GM21576 (cell line): ENCODE results near the gene NEDD4L.
"Not testable (repeated sequence)": the region's sequence is repeated elsewhere in the genome, so short reads cannot be mapped to it uniquely, and the experiment has no call there.

Experiments used
- ATAC-seq: cut with Tn5 transposase; IDR thresholded peaks from one replicate; pipeline ENCODE4 v1.9.1; 2021; ENCODE audit warnings: mild to moderate bottlenecking, moderate library complexity; ENCODE audit not compliant: unreplicated experiment

NEDD4L gene

DNA sequence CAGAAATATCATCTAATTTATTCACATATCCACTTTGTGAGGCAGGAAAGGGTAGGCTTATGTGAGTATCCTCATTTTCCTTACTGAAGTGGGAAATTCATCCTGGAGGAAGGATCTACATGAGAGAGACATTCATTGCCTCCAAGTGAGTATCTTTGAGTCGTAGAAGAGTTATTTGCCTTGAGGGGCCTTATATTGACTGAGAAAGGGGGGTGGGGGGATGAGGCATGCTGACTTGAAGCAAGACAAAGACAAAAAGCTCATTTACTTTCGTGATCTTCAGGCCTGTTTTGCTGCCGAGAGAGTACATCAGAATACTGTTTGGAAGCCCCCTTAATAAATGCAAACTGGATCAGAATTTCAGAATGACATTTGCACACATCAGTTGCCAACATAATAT is 17.6 kb upstream of the NEDD4L start:
- no peak for ATAC-seq

DNA sequence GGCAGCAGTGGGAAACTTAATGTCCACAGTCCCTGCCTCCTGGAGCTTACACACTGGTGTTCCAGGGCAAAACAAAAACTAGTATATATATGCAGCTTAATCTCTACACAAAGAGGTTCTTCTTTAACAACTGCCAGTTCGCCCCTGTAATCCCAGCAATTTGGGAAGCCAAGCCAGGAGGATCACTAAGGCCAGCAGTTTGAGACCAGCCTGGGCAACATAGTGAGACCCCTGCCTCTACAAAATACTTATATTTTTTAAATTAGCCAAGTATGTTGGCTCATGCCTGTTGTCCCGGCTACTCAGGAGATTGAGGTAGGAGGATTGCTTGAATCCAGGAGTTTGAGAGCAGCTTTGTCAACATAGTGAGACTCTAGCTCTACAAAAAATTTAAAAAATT is 17.2 kb upstream of the NEDD4L start:
- ATAC-seq = no peak

- ATAC-seq = no peak
Measured at GRCh38 chr18:58027341-58027740, 16.7 kb upstream of the NEDD4L start.

DNA sequence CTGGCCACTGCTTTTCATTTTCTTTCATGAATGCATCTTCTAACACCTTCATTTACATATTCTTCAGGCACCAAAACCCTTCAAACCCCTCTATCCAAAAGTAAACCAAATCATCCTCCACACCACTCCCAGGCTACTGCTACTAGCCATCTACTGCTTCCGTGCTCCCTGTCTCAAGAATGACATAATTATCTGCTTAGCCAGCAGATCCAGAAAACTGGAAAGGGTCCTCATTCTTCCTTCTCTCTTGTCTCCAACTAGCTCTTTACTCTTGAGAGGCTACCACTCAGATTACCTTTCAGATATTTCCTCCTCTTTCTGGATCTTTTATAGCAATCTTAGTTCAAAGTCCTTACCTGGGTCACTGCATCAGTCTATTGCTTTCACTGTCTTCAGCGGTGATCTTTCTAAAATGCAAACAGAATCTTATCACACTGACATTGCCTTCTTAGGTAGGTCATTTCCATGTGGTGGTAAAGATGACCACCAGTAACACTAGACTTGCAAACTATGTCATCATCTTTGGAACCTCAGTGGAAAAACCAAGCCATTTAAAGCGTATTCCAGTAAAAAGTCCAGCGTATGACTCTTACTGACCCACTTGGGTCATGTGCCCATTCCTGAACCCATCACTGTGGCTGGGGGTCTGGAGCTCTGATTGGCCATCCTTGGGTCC is 15.8 kb upstream of the NEDD4L start:
- ATAC-seq = no peak

GRCh38 chr18:58032233-58032632 is 11.8 kb upstream of the NEDD4L start:
- ATAC-seq = no peak

DNA sequence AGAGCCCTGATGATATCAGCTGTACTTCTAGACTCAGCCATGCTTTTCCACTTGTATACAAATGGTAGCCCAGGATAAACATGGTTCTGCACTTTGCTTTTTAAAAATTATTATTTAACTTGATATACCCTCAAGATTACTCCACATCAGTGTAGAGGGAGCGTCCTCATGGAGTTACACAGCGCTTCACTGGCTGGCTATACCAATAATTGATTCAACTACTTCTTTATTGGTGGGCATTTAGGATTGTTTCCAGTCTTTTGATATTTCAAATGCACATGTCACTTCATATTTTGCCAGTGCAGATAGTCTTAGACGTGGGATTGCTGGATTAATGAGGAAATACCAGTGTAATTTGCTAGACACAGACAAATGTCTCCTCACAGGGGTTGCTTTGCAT is 10.8 kb upstream of the NEDD4L start:
- no peak for ATAC-seq

GRCh38 chr18:58034370-58034769 is 9.7 kb upstream of the NEDD4L start:
- no peak for ATAC-seq

GRCh38 chr18:58037163-58037562 is 6.9 kb upstream of the NEDD4L start:
- no peak for ATAC-seq

- ATAC-seq = no peak
Measured at GRCh38 chr18:58038063-58038462, 6.0 kb upstream of the NEDD4L start.

DNA sequence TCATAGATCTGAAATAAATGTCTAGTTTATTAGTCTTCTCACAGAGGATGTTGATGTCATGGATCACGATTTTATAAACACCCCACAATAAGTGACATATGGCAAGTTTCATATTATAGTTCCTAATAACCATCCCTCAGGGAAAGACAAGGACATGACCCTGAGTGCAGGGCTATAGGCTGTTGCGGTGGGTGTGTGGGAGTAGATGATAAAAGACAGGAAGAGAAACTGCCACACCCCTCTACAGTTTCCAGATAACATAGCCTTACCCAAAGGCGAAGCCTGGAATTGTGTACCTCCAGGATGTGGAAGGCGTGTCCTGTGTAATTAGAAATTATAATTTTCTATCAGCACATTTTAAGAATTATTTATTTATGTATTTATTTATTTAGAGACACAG is 2.4 kb upstream of the NEDD4L start:
- ATAC-seq = no peak

DNA sequence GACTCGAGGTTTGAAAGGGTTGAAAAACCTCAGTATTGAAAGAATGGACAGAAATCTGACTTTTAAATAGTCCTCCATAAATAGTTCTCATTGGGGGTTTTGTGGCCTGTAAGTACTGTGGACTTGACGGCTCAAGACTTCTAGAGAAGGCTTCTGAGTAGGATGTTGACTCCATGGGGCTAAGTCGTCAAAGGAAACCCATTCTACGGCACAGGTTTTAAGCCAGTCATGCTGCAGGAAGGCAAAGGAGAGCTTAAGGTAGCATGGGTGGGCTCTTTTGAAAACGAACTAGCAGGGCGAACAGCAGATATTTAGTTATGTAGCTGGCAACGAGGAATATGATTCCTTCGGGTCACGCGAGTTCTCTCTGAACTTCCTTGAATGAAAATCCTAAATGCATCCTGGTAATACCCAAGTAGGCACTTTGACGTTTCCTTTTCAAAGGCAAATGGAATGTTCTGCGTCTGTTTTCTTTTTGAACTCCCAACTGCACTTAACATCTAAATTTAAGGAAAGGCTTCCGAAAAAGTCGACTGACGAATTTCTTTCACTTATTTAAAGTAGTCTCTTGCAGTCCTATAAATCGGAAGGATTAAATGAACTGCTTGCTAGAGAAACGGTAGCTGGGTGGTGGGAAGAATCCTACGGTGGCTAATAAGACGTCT is 1.1 kb upstream of the NEDD4L start:
- no peak for ATAC-seq

- ATAC-seq = peak; percentile 33
Measured at GRCh38 chr18:58044370-58045241, 580 bp downstream of the NEDD4L start.

DNA sequence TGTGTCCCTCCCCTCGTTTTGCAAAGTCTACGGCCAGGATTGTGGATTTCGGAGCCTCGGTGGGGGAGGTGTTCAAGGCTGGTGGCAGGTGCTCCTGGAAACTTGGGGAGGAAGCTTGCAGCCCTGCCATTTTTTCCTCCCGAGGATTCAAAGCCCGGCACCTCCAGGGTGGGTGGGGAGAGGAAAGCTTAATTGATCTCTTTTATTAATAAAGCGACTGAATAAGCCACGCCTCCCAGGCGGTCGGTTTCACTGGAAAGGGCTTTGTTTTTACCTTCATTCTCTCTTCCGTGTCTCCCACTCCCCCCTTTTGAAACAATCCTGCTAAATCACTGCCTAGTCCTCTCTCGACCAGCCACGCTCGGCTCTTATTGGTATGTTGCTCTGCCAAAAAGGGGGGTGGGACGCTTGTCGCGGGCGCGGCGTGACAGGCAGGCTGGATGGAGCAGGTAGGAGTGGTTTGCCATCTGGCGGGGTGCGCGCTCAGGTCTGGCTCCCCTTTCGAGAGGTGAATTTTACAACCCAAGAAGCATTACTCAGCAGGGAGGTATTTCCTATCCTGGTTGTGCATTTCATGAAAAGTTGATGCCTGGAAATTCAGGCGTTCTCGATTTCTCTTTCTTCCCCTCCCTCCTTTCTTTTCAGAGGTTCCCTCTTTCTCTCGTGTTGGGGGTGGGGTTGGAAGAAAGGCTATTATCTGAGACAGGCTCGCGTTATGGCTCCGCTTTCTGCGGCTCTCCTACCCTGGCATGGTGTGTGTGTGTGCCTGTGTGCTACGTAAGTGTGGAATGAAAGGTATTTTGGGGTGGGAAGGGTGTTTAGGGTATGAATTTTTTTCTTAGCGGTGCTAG is 1.4 kb downstream of the NEDD4L start:
- ATAC-seq = no peak

DNA sequence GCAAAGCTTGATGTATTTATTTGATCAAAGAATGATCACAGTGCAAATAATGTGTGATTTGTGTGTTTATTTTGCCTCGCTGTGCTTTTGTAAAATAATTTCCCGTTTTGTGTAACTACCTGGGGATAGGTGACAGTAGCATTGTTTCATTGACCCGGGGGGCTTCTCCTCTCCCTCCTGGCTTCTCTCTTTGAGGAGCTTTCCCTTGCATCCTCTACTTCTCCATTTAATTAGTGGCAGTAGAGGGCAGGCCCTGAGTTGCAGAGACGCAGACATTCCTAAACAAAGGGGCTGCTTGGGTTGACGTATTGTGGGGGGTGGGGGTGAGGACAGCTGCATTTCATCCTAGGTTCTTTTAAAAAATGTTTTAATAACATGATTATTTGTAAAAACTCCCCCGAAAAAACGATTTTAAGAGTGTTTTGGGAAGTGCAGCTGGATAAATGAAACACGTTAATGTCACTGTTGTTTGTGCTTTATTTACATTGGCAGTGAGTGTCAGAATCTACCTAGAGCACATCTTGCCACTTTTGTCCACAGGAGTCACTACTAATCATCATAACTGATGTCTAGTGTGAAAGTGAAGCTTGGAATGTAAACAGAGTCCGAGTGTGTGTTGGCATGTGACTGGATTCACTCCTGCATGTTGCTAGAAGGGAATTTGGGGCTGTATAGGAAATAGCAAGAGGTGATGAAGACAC is 2.2 kb downstream of the NEDD4L start:
- ATAC-seq = no peak

DNA sequence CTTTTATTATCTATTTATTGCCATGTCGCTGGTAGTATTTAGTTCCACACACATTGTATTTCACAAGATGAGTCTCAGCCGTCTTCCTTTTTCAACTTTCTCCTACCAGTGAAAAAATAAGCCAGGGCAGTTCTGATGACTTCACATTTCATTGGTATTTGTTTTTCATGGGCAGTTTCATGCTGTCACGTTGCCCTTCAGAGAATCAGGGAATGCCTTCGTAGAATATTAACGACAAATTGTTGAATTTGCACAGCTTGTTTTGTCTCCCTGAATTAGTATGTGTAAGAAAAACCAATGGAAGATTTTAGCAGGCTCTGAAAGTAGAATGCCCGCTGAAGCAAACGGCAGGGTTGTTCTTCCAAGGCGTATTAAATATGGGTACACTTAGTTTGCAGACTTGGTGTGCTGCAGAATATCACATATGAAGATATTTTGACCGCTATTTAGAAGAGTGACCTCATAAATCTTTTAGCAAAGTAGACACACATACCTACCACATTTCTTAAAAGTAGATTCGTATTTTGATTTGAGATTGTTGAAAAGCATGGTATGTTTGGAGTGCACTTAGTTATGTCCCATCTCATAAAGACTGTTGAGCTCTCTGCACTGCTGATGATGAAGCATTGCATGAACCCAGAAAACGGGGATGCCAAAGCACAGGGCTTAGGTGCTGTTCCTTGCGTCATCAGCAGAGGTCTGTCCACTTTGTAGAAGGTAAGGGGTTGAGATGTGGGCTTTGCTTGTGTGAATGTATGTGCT is 2.9 kb downstream of the NEDD4L start:
- no peak for ATAC-seq

- no peak for ATAC-seq
Measured at GRCh38 chr18:58047556-58047882, 3.5 kb downstream of the NEDD4L start.

DNA sequence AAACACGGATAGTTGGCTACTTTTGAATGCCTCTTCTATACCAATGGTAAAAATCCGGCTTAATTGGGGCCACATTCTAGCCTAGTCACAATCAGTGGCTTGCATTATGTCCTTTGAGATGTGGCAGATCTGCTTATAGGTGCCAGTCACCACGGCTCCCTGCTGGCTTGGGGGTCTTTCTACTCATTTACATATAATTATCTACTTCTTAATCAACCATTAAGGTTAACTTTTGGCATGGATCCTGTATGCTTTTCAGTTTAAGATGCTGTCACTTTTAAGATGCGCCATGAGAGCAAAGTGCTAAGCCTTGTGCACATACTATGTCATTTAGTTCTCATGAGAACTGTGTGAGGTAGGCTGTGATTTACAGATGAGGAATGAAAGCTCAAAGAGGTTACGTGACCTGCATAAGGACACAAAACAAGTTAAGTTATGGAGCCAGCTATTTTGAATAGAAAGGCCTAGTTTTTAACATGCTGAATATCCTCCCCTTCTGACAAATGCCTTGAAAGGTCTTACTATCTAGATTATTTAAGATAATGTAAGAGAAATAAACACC is 4.1 kb downstream of the NEDD4L start:
- no peak for ATAC-seq

DNA sequence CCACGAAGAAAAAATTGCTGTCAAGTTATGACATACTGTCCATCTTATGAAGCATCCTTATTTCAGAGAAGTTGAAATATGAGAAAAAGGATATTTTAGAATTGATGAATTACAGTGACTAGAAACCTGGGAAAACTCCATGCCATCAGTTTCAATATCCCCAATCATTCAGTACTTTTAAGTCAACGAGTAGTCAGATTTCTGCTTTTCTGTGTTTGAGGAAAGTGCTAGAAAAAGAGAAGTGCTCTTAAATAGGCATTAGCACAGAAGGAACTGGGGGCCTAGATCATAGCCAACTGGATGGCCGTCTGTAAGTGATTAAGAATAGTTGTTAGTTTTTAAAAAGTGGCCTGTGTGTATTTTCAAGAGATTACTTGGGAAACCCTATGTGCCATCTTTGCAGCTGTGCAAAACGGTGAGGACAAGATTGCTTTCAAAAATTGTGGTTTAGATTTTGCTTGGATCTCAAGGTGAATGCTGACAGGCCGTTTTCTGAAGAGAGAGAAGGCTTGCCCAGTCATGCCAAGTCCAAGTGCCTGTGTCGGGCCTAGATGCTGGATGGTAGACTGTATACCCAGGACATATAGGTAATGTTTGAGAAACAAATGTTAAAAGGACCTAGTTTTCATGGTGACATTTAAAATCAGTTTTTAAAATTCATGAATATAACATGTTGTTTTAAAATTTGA is 5.1 kb downstream of the NEDD4L start:
- no peak for ATAC-seq

DNA sequence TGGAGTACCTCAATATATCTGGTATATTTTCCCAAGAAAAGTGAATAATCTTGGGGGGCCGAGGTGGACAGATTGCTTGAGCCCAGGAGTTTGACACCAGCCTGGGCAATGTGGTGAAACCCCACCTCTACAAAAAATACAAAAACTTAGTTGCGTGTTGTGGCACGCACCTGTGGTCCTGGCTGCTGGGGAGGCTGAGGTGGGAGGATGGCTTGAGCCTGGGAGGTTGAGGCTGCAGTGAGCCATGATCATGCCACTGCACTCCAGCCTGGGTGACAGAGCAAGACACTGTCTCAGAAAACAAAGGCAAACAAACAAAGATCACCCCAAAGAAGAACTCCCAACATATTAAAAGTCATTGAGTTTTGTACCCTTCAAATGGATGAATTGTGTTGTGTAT is 6.9 kb downstream of the NEDD4L start:
- not testable (repeated sequence) for ATAC-seq
